Measurements from ENCODE around the gene PDE2A. TPM values are rescaled to one million over a fixed set of nuclear protein-coding genes. Genes with fewer than 3 reads are reported as not detected.

PDE2A gene
- total RNA-seq, 4 donors from 2014 or later = 13.4 to 26.6 (median 21.9) TPM

- no peaks in the 10 kb centered on the region for H3K9me3 ChIP-seq
- no peak overlapping the region for H3K4me3 ChIP-seq
- ATAC-seq (no peak), DNase-seq (no peak)
- TF ChIP-seq POLR2A (IDR thresholded peaks at IDR 0.05) (no peak), CTCF (IDR thresholded peaks at IDR 0.05 in 4 of 5, conservative IDR thresholded peaks at IDR 0.05 in 1 of 5) (no peak)
- in situ Hi-C loops (cut with MboI; ENCODE audit: low sequenced_read_pairs in 4 of 4) (no loop called here), intact Hi-C loops (cut with DNase I; ENCODE audit: low total_unique reads) (no loop called here)
- no peak overlapping the region for H3K27ac ChIP-seq
- no peaks in the 10 kb centered on the region for H3K36me3 ChIP-seq
- H3K27me3 ChIP-seq = no peaks in the 10 kb centered on the region
- H3K4me1 ChIP-seq = no peaks in the 10 kb centered on the region
These were observed 132.8 kb downstream of the PDE2A start for GRCh38 chr11:72541257-72541974.

GRCh38 chr11:72537051-72537450, 137.2 kb downstream of the PDE2A start:
- no peak for TF ChIP-seq CTCF (IDR thresholded peaks at IDR 0.05 in 4 of 5, conservative IDR thresholded peaks at IDR 0.05 in 1 of 5)
- no peak for TF ChIP-seq POLR2A (IDR thresholded peaks at IDR 0.05)
- Histone ChIP-seq H3K4me1 (no peaks in the 10 kb centered on the region), H3K9me3 (no peaks in the 10 kb centered on the region), H3K27ac (no peak overlapping the region), H3K36me3 (no peaks in the 10 kb centered on the region), H3K4me3 (no peak overlapping the region), H3K27me3 (no peaks in the 10 kb centered on the region)
- no peak for DNase-seq
- in situ Hi-C loops (cut with MboI; ENCODE audit: low sequenced_read_pairs in 4 of 4) = no loop called here
- intact Hi-C loops (cut with DNase I; ENCODE audit: low total_unique reads) = no loop called here
- ATAC-seq = no peak

- intact Hi-C loops (cut with DNase I; ENCODE audit: low total_unique reads) (no loop called here), in situ Hi-C loops (cut with MboI; ENCODE audit: low sequenced_read_pairs in 4 of 4) (no loop called here)
- no peak for DNase-seq
- no peak for TF ChIP-seq POLR2A (IDR thresholded peaks at IDR 0.05)
- TF ChIP-seq CTCF (IDR thresholded peaks at IDR 0.05 in 4 of 5, conservative IDR thresholded peaks at IDR 0.05 in 1 of 5) = no peak
- no peak overlapping the region for H3K27ac ChIP-seq
- no peaks in the 10 kb centered on the region for H3K9me3 ChIP-seq
- H3K36me3 ChIP-seq = no peaks in the 10 kb centered on the region
- H3K27me3 ChIP-seq = no peaks in the 10 kb centered on the region
- ATAC-seq = no peak
- no peak overlapping the region for H3K4me3 ChIP-seq
- H3K4me1 ChIP-seq = no peaks in the 10 kb centered on the region
These were observed 139.1 kb downstream of the PDE2A start for GRCh38 chr11:72535194-72535547.

GRCh38 chr11:72534371-72535193, 139.6 kb downstream of the PDE2A start:
- Histone ChIP-seq H3K4me3 (no peak overlapping the region), H3K27me3 (no peaks in the 10 kb centered on the region), H3K4me1 (no peaks in the 10 kb centered on the region), H3K36me3 (no peaks in the 10 kb centered on the region), H3K9me3 (no peaks in the 10 kb centered on the region), H3K27ac (no peak overlapping the region)
- DNase-seq (no peak), ATAC-seq (no peak)
- no peak for TF ChIP-seq CTCF (IDR thresholded peaks at IDR 0.05 in 4 of 5, conservative IDR thresholded peaks at IDR 0.05 in 1 of 5)
- TF ChIP-seq POLR2A (IDR thresholded peaks at IDR 0.05) = no peak
- in situ Hi-C loops (cut with MboI; ENCODE audit: low sequenced_read_pairs in 4 of 4) = no loop called here
- intact Hi-C loops (cut with DNase I; ENCODE audit: low total_unique reads) = no loop called here

Data from gastrocnemius medialis (tissue), 4 donors.